HepG2 (cell line): ENCODE measurements around the gene ARHGEF16. TPM values are rescaled to one million over a fixed set of nuclear protein-coding genes. Genes with fewer than 3 reads are reported as not detected.

ENCODE experiments used
- FOXJ3 ChIP-seq: sonication (generic); formaldehyde crosslinking; IDR thresholded peaks from 2 replicates; pipeline ENCODE4 v1.4.0; 2020; ENCODE audit warnings: missing genetic modification reagents, mild to moderate bottlenecking, borderline replicate concordance
- KLF12 ChIP-seq: sonication (generic); formaldehyde crosslinking; IDR thresholded peaks from 2 replicates; pipeline ENCODE4 v1.4.0; 2020; ENCODE audit warnings: missing genetic modification reagents, borderline replicate concordance
- NFE2 ChIP-seq: sonication (generic); formaldehyde crosslinking; IDR thresholded peaks from 2 replicates; pipeline ENCODE4 v1.4.0; 2020; ENCODE audit warnings: missing genetic modification reagents
- NPAS2 ChIP-seq: sonication (generic); formaldehyde crosslinking; IDR thresholded peaks from 2 replicates; pipeline ENCODE4 v1.8.0; 2022; ENCODE audit warnings: mild to moderate bottlenecking, missing genetic modification reagents, borderline replicate concordance
- ZFAT ChIP-seq: sonication (generic); formaldehyde crosslinking; conservative IDR thresholded peaks from 2 replicates; pipeline ENCODE4 v1.8.1; 2023; ENCODE audit warnings: missing genetic modification reagents, inconsistent platforms
- ZKSCAN8 ChIP-seq: IDR thresholded peaks from 2 replicates; pipeline ENCODE4 v1.6.1; 2016; ENCODE audit warnings: borderline replicate concordance, missing genetic modification reagents, missing compliant biosample characterization
- ZNF207 ChIP-seq: fragments of 450-650 bp; IDR thresholded peaks from 2 replicates; pipeline ENCODE4 v1.6.1; 2016; ENCODE audit warnings: antibody characterized with exemption, borderline replicate concordance
- ZNF225 ChIP-seq: sonication (generic); formaldehyde crosslinking; IDR thresholded peaks from 2 replicates; pipeline ENCODE4 v1.4.0; 2020; ENCODE audit warnings: mild to moderate bottlenecking, missing genetic modification reagents
- ZNF232 ChIP-seq: sonication (generic); formaldehyde crosslinking; IDR thresholded peaks from 2 replicates; pipeline ENCODE4 v1.4.0; 2020; ENCODE audit warnings: missing genetic modification reagents, borderline replicate concordance
- ZNF343 ChIP-seq: sonication (generic); formaldehyde crosslinking; IDR thresholded peaks from 2 replicates; pipeline ENCODE4 v1.4.0; 2020; ENCODE audit warnings: mild to moderate bottlenecking, missing genetic modification reagents
- ZNF430 ChIP-seq: sonication (generic); formaldehyde crosslinking; IDR thresholded peaks from 2 replicates; pipeline ENCODE4 v1.9.0; 2021; ENCODE audit warnings: mild to moderate bottlenecking, missing genetic modification reagents
- ZNF766 ChIP-seq: sonication (generic); formaldehyde crosslinking; IDR thresholded peaks from 2 replicates; pipeline ENCODE4 v1.5.0; 2020; ENCODE audit warnings: missing genetic modification reagents, borderline replicate concordance
- ZNF782 ChIP-seq: sonication (generic); formaldehyde crosslinking; IDR thresholded peaks from 2 replicates; pipeline ENCODE4 v1.4.0; 2020; ENCODE audit warnings: missing genetic modification reagents, mild to moderate bottlenecking, borderline replicate concordance
- ZNF841 ChIP-seq: sonication (generic); formaldehyde crosslinking; IDR thresholded peaks from 2 replicates; pipeline ENCODE4 v1.8.1; 2023; ENCODE audit warnings: missing genetic modification reagents, borderline replicate concordance
- polyA plus RNA-seq, 8 experiments: library from polyadenylated mRNA; depleted of rRNA in 3 of 8; stranded (reverse) in 7 of 8; unstranded in 1 of 8; fragments of >200 nt; fragmentation: Illumina TruSeq in 4 of 8; extraction: Trizol in 4 of 8; gene quantifications; 2 replicates each; pipeline versions ENCODE4 v1.2.1 to v1.2.3, GENCODE V29; 2011 to 2016; ENCODE audit warnings: low read depth in 4 of 8, missing spikeins in 1 of 8, mixed read lengths in 1 of 8; ENCODE audit not compliant: insufficient read depth in 1 of 8
- total RNA-seq, 5 experiments: library from RNA; depleted of rRNA; stranded (reverse); fragments of >200 nt; fragmentation: Illumina TruSeq; extraction: Trizol; gene quantifications; 2 replicates each; pipeline ENCODE4 v1.2.3, GENCODE V29; 2016; ENCODE audit warnings: low read depth in 1 of 5
- TF ChIP-seq, protein P1 (sequence below): sonication (generic); formaldehyde crosslinking; IDR thresholded peaks from 2 replicates; pipeline ENCODE4 v1.8.1; 2022; ENCODE audit warnings: low read depth, mild to moderate bottlenecking, missing genetic modification reagents
- TF ChIP-seq, protein P2 (sequence below): sonication (generic); formaldehyde crosslinking; IDR thresholded peaks from 2 replicates; pipeline ENCODE4 v1.5.1; 2020; ENCODE audit warnings: missing genetic modification reagents, mild to moderate bottlenecking, borderline replicate concordance
- TF ChIP-seq, protein P3 (sequence below): sonication (generic); formaldehyde crosslinking; IDR thresholded peaks from 2 replicates; pipeline ENCODE4 v1.5.1; 2020; ENCODE audit warnings: mild to moderate bottlenecking, missing genetic modification reagents
- TF ChIP-seq, protein P4 (sequence below): sonication (generic); formaldehyde crosslinking; IDR thresholded peaks from 2 replicates; pipeline ENCODE4 v1.8.0; 2022; ENCODE audit warnings: mild to moderate bottlenecking, missing genetic modification reagents, moderate library complexity
- TF ChIP-seq, protein P5 (sequence below): sonication (generic); formaldehyde crosslinking; IDR thresholded peaks from 2 replicates; pipeline ENCODE4 v1.5.1; 2020; ENCODE audit warnings: missing genetic modification reagents, mild to moderate bottlenecking, borderline replicate concordance

ARHGEF16 gene
- total and polyA plus RNA-seq, 2 of the 13 experiments (the other 11 are each of a cell fraction or from before 2014, with no cell fraction given) = 20.3 to 39.9 TPM

DNA sequence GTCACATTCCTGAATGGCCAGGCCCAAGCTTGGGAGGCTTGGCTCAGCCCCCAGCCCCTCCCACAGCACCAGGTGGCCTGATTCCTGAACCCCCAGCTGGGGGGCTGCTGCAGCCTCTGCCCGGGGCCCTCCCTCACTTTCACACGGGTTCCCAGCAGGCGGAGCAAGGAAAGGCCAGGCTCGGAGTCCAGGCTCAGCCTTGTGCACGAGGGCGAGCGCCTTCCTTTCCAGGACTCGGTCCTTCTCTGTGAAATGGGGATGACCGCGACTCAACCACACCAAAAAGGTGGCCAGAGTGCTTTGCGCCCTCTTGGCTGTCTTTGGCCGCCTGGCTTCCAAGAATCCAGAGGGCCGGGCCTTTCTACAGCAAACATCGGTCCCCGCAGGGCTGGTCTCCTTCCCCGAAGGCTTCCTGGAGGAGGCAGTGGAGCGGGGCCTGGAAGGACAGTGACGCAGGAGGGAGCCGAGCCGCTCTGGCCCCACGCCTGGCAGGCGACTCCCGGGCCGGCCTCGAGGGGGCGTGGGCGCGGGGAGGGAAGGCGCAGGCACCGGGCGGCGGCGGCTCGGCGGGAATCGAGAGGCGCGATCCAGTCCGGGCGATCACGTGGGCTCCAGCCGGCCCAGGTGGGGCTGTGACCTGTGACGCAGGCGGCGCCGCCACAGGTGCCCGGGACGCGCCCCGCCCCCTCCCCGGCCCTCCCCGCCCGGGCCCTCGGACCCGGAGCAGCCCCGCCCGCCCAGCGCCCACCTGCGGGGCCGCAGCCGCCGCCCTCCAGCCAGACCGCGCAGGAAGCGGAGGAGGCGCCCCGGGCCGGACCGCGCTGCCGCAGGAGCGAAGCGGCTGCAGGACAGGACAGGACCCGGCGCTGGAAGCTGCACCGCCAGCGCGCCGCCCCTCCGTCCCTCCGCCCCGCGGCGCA lies at the start of gene ARHGEF16 (continued):
- TF ChIP-seq, protein P1, sequence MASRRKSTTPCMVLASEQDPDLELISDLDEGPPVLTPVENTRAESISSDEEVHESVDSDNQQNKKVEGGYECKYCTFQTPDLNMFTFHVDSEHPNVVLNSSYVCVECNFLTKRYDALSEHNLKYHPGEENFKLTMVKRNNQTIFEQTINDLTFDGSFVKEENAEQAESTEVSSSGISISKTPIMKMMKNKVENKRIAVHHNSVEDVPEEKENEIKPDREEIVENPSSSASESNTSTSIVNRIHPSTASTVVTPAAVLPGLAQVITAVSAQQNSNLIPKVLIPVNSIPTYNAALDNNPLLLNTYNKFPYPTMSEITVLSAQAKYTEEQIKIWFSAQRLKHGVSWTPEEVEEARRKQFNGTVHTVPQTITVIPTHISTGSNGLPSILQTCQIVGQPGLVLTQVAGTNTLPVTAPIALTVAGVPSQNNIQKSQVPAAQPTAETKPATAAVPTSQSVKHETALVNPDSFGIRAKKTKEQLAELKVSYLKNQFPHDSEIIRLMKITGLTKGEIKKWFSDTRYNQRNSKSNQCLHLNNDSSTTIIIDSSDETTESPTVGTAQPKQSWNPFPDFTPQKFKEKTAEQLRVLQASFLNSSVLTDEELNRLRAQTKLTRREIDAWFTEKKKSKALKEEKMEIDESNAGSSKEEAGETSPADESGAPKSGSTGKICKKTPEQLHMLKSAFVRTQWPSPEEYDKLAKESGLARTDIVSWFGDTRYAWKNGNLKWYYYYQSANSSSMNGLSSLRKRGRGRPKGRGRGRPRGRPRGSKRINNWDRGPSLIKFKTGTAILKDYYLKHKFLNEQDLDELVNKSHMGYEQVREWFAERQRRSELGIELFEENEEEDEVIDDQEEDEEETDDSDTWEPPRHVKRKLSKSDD = peak; percentile 58; the same call in 1 of the 2 replicates
- no peak for TF ChIP-seq ZNF225 (CRISPR knock-in tag)
- 0 out of 2 replicates have a peak, but pooled peaks have one; percentile 41 for TF ChIP-seq ZNF232 (CRISPR knock-in tag)
- TF ChIP-seq KLF12 = 0 out of 2 replicates have a peak, but pooled peaks have one; percentile 20
- TF ChIP-seq, protein P2, sequence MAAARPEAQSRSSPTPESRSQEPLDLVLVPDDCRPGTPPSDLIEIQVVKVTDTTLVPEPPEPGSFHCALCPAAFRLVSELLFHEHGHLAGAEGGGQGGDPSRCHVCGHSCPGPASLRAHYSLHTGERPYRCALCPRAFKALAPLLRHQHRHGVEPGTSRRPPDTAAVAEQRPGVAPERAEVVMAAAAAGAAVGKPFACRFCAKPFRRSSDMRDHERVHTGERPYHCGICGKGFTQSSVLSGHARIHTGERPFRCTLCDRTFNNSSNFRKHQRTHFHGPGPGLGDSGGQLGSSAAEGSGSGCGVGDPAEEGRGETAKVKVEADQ (CRISPR knock-in tag) = no peak
- no peak for TF ChIP-seq ZFAT (CRISPR knock-in tag)
- TF ChIP-seq, protein P3, sequence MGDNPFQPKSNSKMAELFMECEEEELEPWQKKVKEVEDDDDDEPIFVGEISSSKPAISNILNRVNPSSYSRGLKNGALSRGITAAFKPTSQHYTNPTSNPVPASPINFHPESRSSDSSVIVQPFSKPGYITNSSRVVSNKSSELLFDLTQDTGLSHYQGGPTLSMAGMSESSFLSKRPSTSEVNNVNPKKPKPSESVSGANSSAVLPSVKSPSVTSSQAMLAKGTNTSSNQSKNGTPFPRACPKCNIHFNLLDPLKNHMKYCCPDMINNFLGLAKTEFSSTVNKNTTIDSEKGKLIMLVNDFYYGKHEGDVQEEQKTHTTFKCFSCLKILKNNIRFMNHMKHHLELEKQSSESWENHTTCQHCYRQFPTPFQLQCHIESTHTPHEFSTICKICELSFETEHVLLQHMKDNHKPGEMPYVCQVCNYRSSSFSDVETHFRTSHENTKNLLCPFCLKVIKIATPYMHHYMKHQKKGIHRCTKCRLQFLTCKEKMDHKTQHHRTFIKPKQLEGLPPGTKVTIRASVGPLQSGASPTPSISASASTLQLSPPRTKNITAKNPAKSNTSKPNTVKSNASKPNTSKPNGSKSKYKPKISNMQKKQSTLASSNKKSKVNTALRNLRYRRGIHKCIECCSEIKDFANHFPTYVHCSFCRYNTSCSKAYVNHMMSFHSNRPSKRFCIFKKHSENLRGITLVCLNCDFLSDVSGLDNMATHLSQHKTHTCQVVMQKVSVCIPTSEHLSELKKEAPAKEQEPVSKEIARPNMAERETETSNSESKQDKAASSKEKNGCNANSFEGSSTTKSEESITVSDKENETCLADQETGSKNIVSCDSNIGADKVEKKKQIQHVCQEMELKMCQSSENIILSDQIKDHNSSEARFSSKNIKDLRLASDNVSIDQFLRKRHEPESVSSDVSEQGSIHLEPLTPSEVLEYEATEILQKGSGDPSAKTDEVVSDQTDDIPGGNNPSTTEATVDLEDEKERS = no peak
- TF ChIP-seq ZNF343 (CRISPR knock-in tag) = no peak
- TF ChIP-seq NPAS2 (CRISPR knock-in tag) = no peak
- TF ChIP-seq NFE2 (CRISPR knock-in tag) = no peak
- no peak for TF ChIP-seq ZKSCAN8
- no peak for TF ChIP-seq ZNF841 (CRISPR knock-in tag)
- 0 out of 2 replicates have a peak, but pooled peaks have one; percentile 27 for TF ChIP-seq ZNF430 (CRISPR knock-in tag)
- no peak for TF ChIP-seq ZNF782 (CRISPR knock-in tag)
- no peak for TF ChIP-seq FOXJ3 (CRISPR knock-in tag)
- TF ChIP-seq, protein P4, sequence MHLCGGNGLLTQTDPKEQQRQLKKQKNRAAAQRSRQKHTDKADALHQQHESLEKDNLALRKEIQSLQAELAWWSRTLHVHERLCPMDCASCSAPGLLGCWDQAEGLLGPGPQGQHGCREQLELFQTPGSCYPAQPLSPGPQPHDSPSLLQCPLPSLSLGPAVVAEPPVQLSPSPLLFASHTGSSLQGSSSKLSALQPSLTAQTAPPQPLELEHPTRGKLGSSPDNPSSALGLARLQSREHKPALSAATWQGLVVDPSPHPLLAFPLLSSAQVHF (CRISPR knock-in tag) = no peak
- no peak for TF ChIP-seq ZNF207
- TF ChIP-seq ZNF766 (CRISPR knock-in tag) = no peak
- TF ChIP-seq, protein P5, sequence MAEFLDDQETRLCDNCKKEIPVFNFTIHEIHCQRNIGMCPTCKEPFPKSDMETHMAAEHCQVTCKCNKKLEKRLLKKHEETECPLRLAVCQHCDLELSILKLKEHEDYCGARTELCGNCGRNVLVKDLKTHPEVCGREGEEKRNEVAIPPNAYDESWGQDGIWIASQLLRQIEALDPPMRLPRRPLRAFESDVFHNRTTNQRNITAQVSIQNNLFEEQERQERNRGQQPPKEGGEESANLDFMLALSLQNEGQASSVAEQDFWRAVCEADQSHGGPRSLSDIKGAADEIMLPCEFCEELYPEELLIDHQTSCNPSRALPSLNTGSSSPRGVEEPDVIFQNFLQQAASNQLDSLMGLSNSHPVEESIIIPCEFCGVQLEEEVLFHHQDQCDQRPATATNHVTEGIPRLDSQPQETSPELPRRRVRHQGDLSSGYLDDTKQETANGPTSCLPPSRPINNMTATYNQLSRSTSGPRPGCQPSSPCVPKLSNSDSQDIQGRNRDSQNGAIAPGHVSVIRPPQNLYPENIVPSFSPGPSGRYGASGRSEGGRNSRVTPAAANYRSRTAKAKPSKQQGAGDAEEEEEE (CRISPR knock-in tag) = no peak
